OCI-LY7 (cell line): ENCODE measurements around the gene TMED8. TPM values are rescaled to one million over a fixed set of nuclear protein-coding genes. Genes with fewer than 3 reads are reported as not detected.

Experiments
- BruUV-seq: library from RNA; stranded (reverse); fragments of 400-500 nt; replicated peaks from 2 replicates; lab custom pipeline; 2021; lab: Mats Ljungman, UMichigan
- CTCF ChIA-PET: fragments of 300-600 bp; sonication (Branson Sonifier 250); formaldehyde crosslinking; loops from one replicate; lab custom pipeline; 2022; ENCODE audit warnings: antibody characterized with exemption; ENCODE audit not compliant: unreplicated experiment; lab: Charles Lee
- POLR2A ChIA-PET: fragments of 300-600 bp; sonication (Branson Sonifier 250); formaldehyde crosslinking; loops from one replicate; lab custom pipeline; 2022; ENCODE audit warnings: antibody characterized with exemption; lab: Charles Lee
- DNase-seq: peaks from one replicate; pipeline ENCODE4 v3.0.0-alpha.2; 2015; ENCODE audit warnings: low spot score
- H2AFZ ChIP-seq: fragments of 200-600 bp; sonication (generic), shearing (Covaris generic); 2 replicates; pipeline ENCODE4 v1.6.1; 2014; ENCODE audit warnings: mild to moderate bottlenecking, antibody characterized with exemption, low read length, moderate library complexity
- H3K27ac ChIP-seq: fragments of 200-600 bp; sonication (generic); 2 replicates; pipeline ENCODE4 v1.5.1; 2014; ENCODE audit warnings: mixed run types, low read depth, mild to moderate bottlenecking, moderate library complexity, low read length, inconsistent platforms; ENCODE audit not compliant: poor library complexity, severe bottlenecking
- H3K36me3 ChIP-seq: fragments of 200-600 bp; sonication (generic); 2 replicates; pipeline ENCODE4 v1.6.1; 2014; ENCODE audit warnings: mild to moderate bottlenecking, antibody characterized with exemption, low read length, moderate library complexity, mixed read lengths; ENCODE audit not compliant: insufficient read depth
- H3K4me1 ChIP-seq: fragments of 200-600 bp; sonication (generic); 2 replicates; pipeline ENCODE4 v1.5.1; 2014; ENCODE audit warnings: mild to moderate bottlenecking, low read length; ENCODE audit not compliant: insufficient read depth, poor library complexity, severe bottlenecking
- H3K4me2 ChIP-seq: fragments of 200-600 bp; sonication (generic); 2 replicates; pipeline ENCODE4 v1.6.1; 2014; ENCODE audit warnings: mild to moderate bottlenecking, low read length
- H3K4me3 ChIP-seq: fragments of 200-600 bp; sonication (generic); 2 replicates; pipeline ENCODE4 v1.5.1; 2014; ENCODE audit warnings: mild to moderate bottlenecking, low read depth, low read length; ENCODE audit not compliant: poor library complexity, severe bottlenecking
- H3K79me2 ChIP-seq: fragments of 200-600 bp; sonication (generic); 2 replicates; pipeline ENCODE4 v1.6.1; 2016; ENCODE audit warnings: low read depth, mild to moderate bottlenecking, low read length, moderate library complexity, mixed read lengths; ENCODE audit not compliant: insufficient read depth
- H3K9me2 ChIP-seq: fragments of 200-600 bp; sonication (generic); 2 replicates; pipeline ENCODE4 v1.6.1; 2016; ENCODE audit warnings: mild to moderate bottlenecking, low read length, mixed read lengths; ENCODE audit not compliant: insufficient read depth
- H3K9me3 ChIP-seq: fragments of 200-600 bp; sonication (generic); 2 replicates; pipeline ENCODE4 v1.6.1; 2014; ENCODE audit warnings: mild to moderate bottlenecking, mixed run types, low read length, mixed read lengths
- H4K20me1 ChIP-seq: fragments of 200-600 bp; sonication (generic); 2 replicates; pipeline ENCODE4 v1.6.1; 2014; ENCODE audit warnings: mild to moderate bottlenecking, antibody characterized with exemption, low read length, moderate library complexity, mixed read lengths; ENCODE audit not compliant: insufficient read depth
- EZH2phosphoT487 ChIP-seq: fragments of 200-600 bp; sonication (generic); IDR thresholded peaks from 2 replicates; pipeline ENCODE4 v1.6.1; 2018; ENCODE audit warnings: low read depth, borderline replicate concordance, mild to moderate bottlenecking, mixed run types, antibody characterized with exemption, low read length, moderate library complexity, mixed read lengths
- intact Hi-C: fragments of 100-400 bp; cut with micrococcal nuclease; formaldehyde crosslinking; loops from one replicate; pipeline ENCODE4 v1.10.0; 2022; ENCODE audit not compliant: unreplicated experiment
- total RNA-seq, 2 experiments: library from RNA; depleted of rRNA in 1 of 2; stranded (reverse); fragments of >200 nt in 1 of 2; shearing (Covaris generic) in 1 of 2; gene quantifications; 2 replicates each; pipeline ENCODE4 v1.2.3, GENCODE V29; 2014 to 2022
- TF ChIP-seq, protein P1 (sequence below): fragments of 200-600 bp; sonication (generic); conservative IDR thresholded peaks from 2 replicates; pipeline ENCODE4 v1.5.1; 2014; ENCODE audit warnings: mild to moderate bottlenecking, antibody characterized with exemption, low read length, moderate library complexity, mixed read lengths

TMED8 gene
- total RNA-seq, 2 experiments from 2014 or later, result 21.9 to 45.4 TPM

DNA sequence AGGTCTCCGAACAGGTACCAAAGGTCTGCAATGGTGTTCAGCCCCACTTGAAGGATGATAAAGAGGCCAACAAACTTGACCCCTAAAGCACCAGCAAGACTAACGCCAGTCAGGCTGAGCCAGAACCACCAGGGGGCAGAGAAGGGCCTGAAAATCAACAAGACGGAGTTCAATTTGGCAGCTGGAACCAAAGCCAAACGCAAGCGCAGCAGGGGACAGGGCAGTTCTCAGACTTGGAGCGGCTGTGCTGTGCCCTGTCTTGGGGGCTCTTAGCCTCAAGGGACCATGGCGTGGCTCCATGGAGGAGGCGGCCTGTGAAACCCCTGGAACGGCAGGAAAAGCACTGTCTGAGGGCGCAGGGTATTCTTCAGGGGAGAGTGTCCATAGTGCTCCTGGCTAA lies 75.8 kb downstream of the TMED8 start:
- peak; percentile 70 for DNase-seq
- Histone ChIP-seq H3K4me2 (no peak overlapping the region), H4K20me1 (no peaks in the 10 kb centered on the region), H3K79me2 (no peaks in the 10 kb centered on the region), H3K9me2 (no peaks in the 10 kb centered on the region), H3K9me3 (no peaks in the 10 kb centered on the region), H3K36me3 (peaks cover 2% of the 10 kb centered on the region), H3K4me3 (no peak overlapping the region), H2AFZ (no peak overlapping the region), H3K4me1 (no peaks in the 10 kb centered on the region), H3K27ac (no peak overlapping the region)
- intact Hi-C loops, result loop anchor here (5.0 kb wide), 1 partner anchor 251 kb away; no protein-coding TSS in a partner anchor
- ChIA-PET CTCF (no interaction called here), POLR2A (interaction anchor here (0.6 to 0.9 kb wide), 2 partner anchors 8 to 89 kb away, joined by 3 to 4 read pairs; no protein-coding TSS in a partner anchor)
- TF ChIP-seq EZH2phosphoT487, result no peak
- TF ChIP-seq, protein P1, sequence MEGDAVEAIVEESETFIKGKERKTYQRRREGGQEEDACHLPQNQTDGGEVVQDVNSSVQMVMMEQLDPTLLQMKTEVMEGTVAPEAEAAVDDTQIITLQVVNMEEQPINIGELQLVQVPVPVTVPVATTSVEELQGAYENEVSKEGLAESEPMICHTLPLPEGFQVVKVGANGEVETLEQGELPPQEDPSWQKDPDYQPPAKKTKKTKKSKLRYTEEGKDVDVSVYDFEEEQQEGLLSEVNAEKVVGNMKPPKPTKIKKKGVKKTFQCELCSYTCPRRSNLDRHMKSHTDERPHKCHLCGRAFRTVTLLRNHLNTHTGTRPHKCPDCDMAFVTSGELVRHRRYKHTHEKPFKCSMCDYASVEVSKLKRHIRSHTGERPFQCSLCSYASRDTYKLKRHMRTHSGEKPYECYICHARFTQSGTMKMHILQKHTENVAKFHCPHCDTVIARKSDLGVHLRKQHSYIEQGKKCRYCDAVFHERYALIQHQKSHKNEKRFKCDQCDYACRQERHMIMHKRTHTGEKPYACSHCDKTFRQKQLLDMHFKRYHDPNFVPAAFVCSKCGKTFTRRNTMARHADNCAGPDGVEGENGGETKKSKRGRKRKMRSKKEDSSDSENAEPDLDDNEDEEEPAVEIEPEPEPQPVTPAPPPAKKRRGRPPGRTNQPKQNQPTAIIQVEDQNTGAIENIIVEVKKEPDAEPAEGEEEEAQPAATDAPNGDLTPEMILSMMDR, result peak; percentile 91
- no TSS peak for BruUV-seq

DNA sequence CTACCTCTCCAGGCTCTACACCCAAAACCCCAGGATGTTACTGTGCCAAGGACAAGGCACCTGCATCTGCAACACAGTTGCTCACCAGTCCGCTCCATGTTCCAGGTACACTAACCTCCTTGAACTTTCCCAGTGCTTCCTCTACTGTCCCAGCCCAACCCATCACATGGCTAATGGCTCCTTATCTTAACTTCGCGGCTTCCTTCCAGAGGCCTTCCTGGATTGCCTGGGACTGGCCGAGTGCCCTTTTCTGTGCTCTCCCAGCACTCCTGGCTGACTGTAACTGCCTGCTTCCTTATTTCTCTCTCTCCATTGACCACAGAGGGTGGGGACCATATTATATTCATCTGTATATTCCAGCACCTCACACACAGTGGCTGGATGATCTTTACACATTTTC lies 77.1 kb downstream of the TMED8 start:
- BruUV-seq, result no TSS peak
- ChIA-PET CTCF (no interaction called here), POLR2A (no interaction called here)
- Histone ChIP-seq H3K36me3 (peaks cover 4% of the 10 kb centered on the region), H3K79me2 (no peaks in the 10 kb centered on the region), H3K4me1 (no peaks in the 10 kb centered on the region), H3K9me3 (no peaks in the 10 kb centered on the region), H3K9me2 (no peaks in the 10 kb centered on the region), H4K20me1 (no peaks in the 10 kb centered on the region), H3K4me2 (no peak overlapping the region), H3K27ac (no peak overlapping the region), H3K4me3 (no peak overlapping the region), H2AFZ (no peak overlapping the region)
- TF ChIP-seq EZH2phosphoT487, result no peak
- TF ChIP-seq, protein P1, result no peak
- DNase-seq, result no peak
- intact Hi-C loops, result loop anchor here (5.0 kb wide), 1 partner anchor 253 kb away; no protein-coding TSS in a partner anchor

DNA sequence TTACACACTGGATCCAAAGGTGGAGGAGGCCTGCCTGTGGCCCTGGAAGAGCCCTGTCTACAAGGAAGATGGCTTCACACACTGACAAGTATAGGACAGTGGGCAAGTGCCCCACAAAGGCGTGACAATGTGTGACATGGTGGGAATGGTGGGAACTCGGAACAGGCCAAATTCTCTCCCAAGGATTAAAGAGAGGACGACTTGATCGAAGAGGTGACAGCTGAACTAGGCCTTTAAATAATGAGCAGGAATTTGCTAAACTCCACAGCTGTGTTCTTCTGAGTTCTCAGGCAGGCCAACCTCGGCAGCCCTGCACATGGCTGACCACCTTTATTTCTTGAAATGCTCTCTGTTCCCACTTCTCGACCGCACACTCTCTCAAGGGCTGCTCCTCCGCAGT lies 80.0 kb downstream of the TMED8 start:
- H3K9me2 ChIP-seq, result no peaks in the 10 kb centered on the region
- H3K4me2 ChIP-seq, result no peak overlapping the region
- ChIA-PET POLR2A (interaction anchor here (1.2 kb wide), 1 partner anchor 10 kb away, joined by 3 read pairs; no protein-coding TSS in a partner anchor), CTCF (no interaction called here)
- H3K4me1 ChIP-seq, result no peaks in the 10 kb centered on the region
- peaks cover 12% of the 10 kb centered on the region; the same call in 1 of the 2 replicates for H3K36me3 ChIP-seq
- TF ChIP-seq, protein P1, result no peak
- no peak for TF ChIP-seq EZH2phosphoT487
- H4K20me1 ChIP-seq, result no peaks in the 10 kb centered on the region
- no TSS peak for BruUV-seq
- H3K9me3 ChIP-seq, result no peaks in the 10 kb centered on the region
- intact Hi-C loops, result no loop called here
- H3K27ac ChIP-seq, result no peak overlapping the region
- no peak overlapping the region for H2AFZ ChIP-seq
- H3K4me3 ChIP-seq, result no peak overlapping the region
- no peak for DNase-seq
- H3K79me2 ChIP-seq, result no peaks in the 10 kb centered on the region
